RPMI7951 (cell line): ENCODE data around the gene TCOF1. TPM values are rescaled to one million over a fixed set of nuclear protein-coding genes. Genes with fewer than 3 reads are reported as not detected.

ENCODE experiments used
- DNase-seq: peaks from one replicate; pipeline ENCODE4 v3.0.0-alpha.2; 2012; ENCODE audit warnings: low read depth
- total RNA-seq: library from RNA; depleted of rRNA; stranded (reverse); fragments of >200 nt; shearing (Covaris generic); gene quantifications from 2 replicates; pipeline ENCODE4 v1.2.3, GENCODE V29; 2014

The TCOF1 gene
- total RNA-seq, 1 experiment from 2014 or later, result 19.1 TPM

- DNase-seq, result peak; percentile 83
Measured at GRCh38 chr5:150322202-150322601, 35.3 kb upstream of the TCOF1 start.

GRCh38 chr5:150323092-150323491, 34.4 kb upstream of the TCOF1 start:
- DNase-seq, result no peak

- DNase-seq, result no peak
Measured at GRCh38 chr5:150323819-150324218, 33.7 kb upstream of the TCOF1 start.

- DNase-seq, result no peak
Measured at GRCh38 chr5:150325426-150325825, 32.1 kb upstream of the TCOF1 start.

GRCh38 chr5:150326707-150327106, 30.8 kb upstream of the TCOF1 start:
- DNase-seq, result no peak

- no peak for DNase-seq
Measured at GRCh38 chr5:150327139-150327538, 30.4 kb upstream of the TCOF1 start.

GRCh38 chr5:150328515-150328914, 29.0 kb upstream of the TCOF1 start:
- DNase-seq, result no peak

- no peak for DNase-seq
Measured at GRCh38 chr5:150329038-150329437, 28.5 kb upstream of the TCOF1 start.

GRCh38 chr5:150329881-150330876, 27.3 kb upstream of the TCOF1 start:
- DNase-seq, result no peak

- no peak for DNase-seq
Measured at GRCh38 chr5:150333400-150333799, 24.1 kb upstream of the TCOF1 start.

- no peak for DNase-seq
Measured at GRCh38 chr5:150335778-150336177, 21.7 kb upstream of the TCOF1 start.

GRCh38 chr5:150338546-150338945, 19.0 kb upstream of the TCOF1 start:
- DNase-seq, result no peak

- DNase-seq, result peak; percentile 23
Measured at GRCh38 chr5:150339165-150339564, 18.3 kb upstream of the TCOF1 start.

- no peak for DNase-seq
Measured at GRCh38 chr5:150339841-150340240, 17.7 kb upstream of the TCOF1 start.

GRCh38 chr5:150340614-150341255, 16.8 kb upstream of the TCOF1 start:
- no peak for DNase-seq

GRCh38 chr5:150341331-150341730, 16.2 kb upstream of the TCOF1 start:
- DNase-seq, result no peak

- DNase-seq, result no peak
Measured at GRCh38 chr5:150341989-150342388, 15.5 kb upstream of the TCOF1 start.

GRCh38 chr5:150342583-150342982, 14.9 kb upstream of the TCOF1 start:
- no peak for DNase-seq

GRCh38 chr5:150343994-150344631, 13.4 kb upstream of the TCOF1 start:
- DNase-seq, result no peak

- DNase-seq, result no peak
Measured at GRCh38 chr5:150345716-150346115, 11.8 kb upstream of the TCOF1 start.

GRCh38 chr5:150346592-150346991, 10.9 kb upstream of the TCOF1 start:
- DNase-seq, result no peak

- no peak for DNase-seq
Measured at GRCh38 chr5:150347003-150347402, 10.5 kb upstream of the TCOF1 start.

- DNase-seq, result no peak
Measured at GRCh38 chr5:150347451-150347850, 10.0 kb upstream of the TCOF1 start.
